Uterus (tissue), 2 donors: ENCODE measurements around the gene NME4.

ENCODE experiments used
- CTCF ChIP-seq, 4 experiments: fragments of 200-600 bp in 2 of 4; fragments of 450-650 bp in 2 of 4; sonication (generic) in 2 of 4; IDR thresholded peaks; one replicate each; pipeline ENCODE4 v1.5.1; 2016 to 2019; ENCODE audit warnings: antibody characterized with exemption in 4 of 4, mild to moderate bottlenecking in 2 of 4, moderate library complexity in 1 of 4
- POLR2A ChIP-seq, 2 donors: fragments of 450-650 bp; IDR thresholded peaks; one replicate each; pipeline ENCODE4 v1.6.1; 2016; ENCODE audit warnings: antibody characterized with exemption in 2 of 2, mild to moderate bottlenecking in 1 of 2, moderate library complexity in 1 of 2

- TF ChIP-seq CTCF (IDR thresholded peaks at IDR 0.05) (no peak), POLR2A (IDR thresholded peaks at IDR 0.05) (no peak)
Measured at GRCh38 chr16:369275-369865, 27.6 kb upstream of the NME4 start.
